Measurements from ENCODE around the gene CADPS2.

CADPS2 gene

DNA sequence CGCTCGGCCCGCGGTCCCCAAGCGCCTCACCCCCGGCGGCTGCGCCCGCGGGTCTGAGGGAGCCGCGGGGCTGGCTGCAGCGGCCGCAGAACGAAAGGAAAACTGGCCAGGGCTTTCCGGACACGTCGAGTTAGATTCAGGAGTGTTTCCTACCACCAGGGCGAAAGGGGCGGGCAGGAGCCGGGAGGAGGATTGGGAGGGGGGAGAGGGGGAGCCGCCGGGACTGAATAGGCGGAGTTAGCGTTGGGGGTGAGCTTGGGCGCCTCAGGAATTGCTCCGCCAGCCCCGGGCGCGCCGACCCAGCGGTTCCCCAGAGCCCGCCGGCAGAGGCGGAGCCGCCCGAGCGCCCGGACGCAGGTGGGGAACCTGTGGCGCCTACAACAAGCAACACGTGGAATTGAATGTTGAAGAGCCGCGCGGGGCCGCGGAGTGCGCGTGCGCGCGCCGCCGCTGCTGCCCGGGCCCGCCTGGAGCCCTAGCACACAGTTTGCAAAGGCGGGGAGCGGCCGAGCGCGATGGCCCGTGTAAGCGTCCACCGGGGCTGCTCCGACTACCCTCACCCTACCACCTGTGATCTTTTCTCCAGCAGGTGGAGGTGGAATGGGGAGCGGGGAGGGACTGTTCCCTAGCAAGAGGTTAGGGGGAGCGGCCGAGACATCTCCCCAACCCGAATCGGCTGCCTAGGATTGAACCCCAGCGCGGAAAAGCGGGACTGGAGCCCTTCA, at the start of gene CADPS2:
TSS of gene CADPS2 (minus strand) at position 104 of the 725 bp plus-strand sequence. CDS start 123 bp downstream, outside the sequence.
- H2AFZ ChIP-seq (ENCODE audit: low read length) = no peak within 1 kb of the TSS
- H3K4me3 ChIP-seq (ENCODE audit: low read length, poor library complexity, severe bottlenecking) = no peak within 1 kb of the TSS

GRCh38 chr7:122935620-122936019, 49.4 kb upstream of the CADPS2 start:
- no peaks in the 10 kb centered on the region for H4K20me1 ChIP-seq (ENCODE audit: insufficient read depth, low read length, poor library complexity, severe bottlenecking)
- no peak overlapping the region for H2AFZ ChIP-seq (ENCODE audit: low read length)
- peaks cover 4% of the 10 kb centered on the region; the same call in 1 of the 2 replicates for H3K9me3 ChIP-seq (ENCODE audit: insufficient read depth, low read depth, low read length)
- H3K9me2 ChIP-seq (replicated peaks; ENCODE audit: low read depth, low read length) = no peaks in the 10 kb centered on the region
- no peaks in the 10 kb centered on the region for H3F3A ChIP-seq (ENCODE audit: low read depth)
- no peaks in the 10 kb centered on the region for H3K27me3 ChIP-seq (ENCODE audit: insufficient read depth, low read length, poor library complexity, severe bottlenecking)
- no peaks in the 10 kb centered on the region for H3K4me1 ChIP-seq (ENCODE audit: insufficient read depth, low read length, poor library complexity, severe bottlenecking)
- H3K79me2 ChIP-seq (ENCODE audit: insufficient read depth, low read length) = no peaks in the 10 kb centered on the region
- no peak overlapping the region for H3K4me3 ChIP-seq (ENCODE audit: low read length, poor library complexity, severe bottlenecking)
- no peak overlapping the region for H3K9ac ChIP-seq (ENCODE audit: low read depth, low read length, poor library complexity, severe bottlenecking)
- TF ChIP-seq, protein P1, sequence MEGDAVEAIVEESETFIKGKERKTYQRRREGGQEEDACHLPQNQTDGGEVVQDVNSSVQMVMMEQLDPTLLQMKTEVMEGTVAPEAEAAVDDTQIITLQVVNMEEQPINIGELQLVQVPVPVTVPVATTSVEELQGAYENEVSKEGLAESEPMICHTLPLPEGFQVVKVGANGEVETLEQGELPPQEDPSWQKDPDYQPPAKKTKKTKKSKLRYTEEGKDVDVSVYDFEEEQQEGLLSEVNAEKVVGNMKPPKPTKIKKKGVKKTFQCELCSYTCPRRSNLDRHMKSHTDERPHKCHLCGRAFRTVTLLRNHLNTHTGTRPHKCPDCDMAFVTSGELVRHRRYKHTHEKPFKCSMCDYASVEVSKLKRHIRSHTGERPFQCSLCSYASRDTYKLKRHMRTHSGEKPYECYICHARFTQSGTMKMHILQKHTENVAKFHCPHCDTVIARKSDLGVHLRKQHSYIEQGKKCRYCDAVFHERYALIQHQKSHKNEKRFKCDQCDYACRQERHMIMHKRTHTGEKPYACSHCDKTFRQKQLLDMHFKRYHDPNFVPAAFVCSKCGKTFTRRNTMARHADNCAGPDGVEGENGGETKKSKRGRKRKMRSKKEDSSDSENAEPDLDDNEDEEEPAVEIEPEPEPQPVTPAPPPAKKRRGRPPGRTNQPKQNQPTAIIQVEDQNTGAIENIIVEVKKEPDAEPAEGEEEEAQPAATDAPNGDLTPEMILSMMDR (conservative IDR thresholded peaks at IDR 0.05; ENCODE audit: low read length) = no peak
- TF ChIP-seq EZH2phosphoT487 (IDR thresholded peaks at IDR 0.05; ENCODE audit: borderline replicate concordance) = no peak
- H3K4me2 ChIP-seq (ENCODE audit: low read depth, low read length, poor library complexity, severe bottlenecking) = no peak overlapping the region
- H3K36me3 ChIP-seq (ENCODE audit: insufficient read depth, low read length) = no peaks in the 10 kb centered on the region

More for the DNA sequence above, at the start of gene CADPS2:
- Histone ChIP-seq H4K20me1 (ENCODE audit: insufficient read depth, low read length, poor library complexity, severe bottlenecking) (no peaks in the 10 kb centered on the region), H3K4me1 (ENCODE audit: insufficient read depth, low read length, poor library complexity, severe bottlenecking) (no peaks in the 10 kb centered on the region), H3K27me3 (ENCODE audit: insufficient read depth, low read length, poor library complexity, severe bottlenecking) (no peaks in the 10 kb centered on the region), H3K36me3 (ENCODE audit: insufficient read depth, low read length) (no peaks in the 10 kb centered on the region), H3K79me2 (ENCODE audit: insufficient read depth, low read length) (no peaks in the 10 kb centered on the region), H3F3A (ENCODE audit: low read depth) (no peaks in the 10 kb centered on the region), H3K9me3 (ENCODE audit: insufficient read depth, low read depth, low read length) (no peaks in the 10 kb centered on the region), H3K9ac (ENCODE audit: low read depth, low read length, poor library complexity, severe bottlenecking) (no peak within 1 kb of the TSS), H3K9me2 (replicated peaks; ENCODE audit: low read depth, low read length) (no peaks in the 10 kb centered on the region), H3K4me2 (ENCODE audit: low read depth, low read length, poor library complexity, severe bottlenecking) (no peak within 1 kb of the TSS)
- TF ChIP-seq, protein P1 (conservative IDR thresholded peaks at IDR 0.05; ENCODE audit: low read length) = no peak
- TF ChIP-seq EZH2phosphoT487 (IDR thresholded peaks at IDR 0.05; ENCODE audit: borderline replicate concordance) = no peak

- Histone ChIP-seq H2AFZ (ENCODE audit: low read length) (no peak overlapping the region), H3K79me2 (ENCODE audit: insufficient read depth, low read length) (no peaks in the 10 kb centered on the region), H3K9me3 (ENCODE audit: insufficient read depth, low read depth, low read length) (no peaks in the 10 kb centered on the region), H3K9me2 (replicated peaks; ENCODE audit: low read depth, low read length) (no peaks in the 10 kb centered on the region), H3K4me3 (ENCODE audit: low read length, poor library complexity, severe bottlenecking) (no peak overlapping the region), H3K36me3 (ENCODE audit: insufficient read depth, low read length) (no peaks in the 10 kb centered on the region), H3F3A (ENCODE audit: low read depth) (no peaks in the 10 kb centered on the region), H4K20me1 (ENCODE audit: insufficient read depth, low read length, poor library complexity, severe bottlenecking) (no peaks in the 10 kb centered on the region), H3K9ac (ENCODE audit: low read depth, low read length, poor library complexity, severe bottlenecking) (no peak overlapping the region), H3K27me3 (ENCODE audit: insufficient read depth, low read length, poor library complexity, severe bottlenecking) (no peaks in the 10 kb centered on the region), H3K4me1 (ENCODE audit: insufficient read depth, low read length, poor library complexity, severe bottlenecking) (no peaks in the 10 kb centered on the region), H3K4me2 (ENCODE audit: low read depth, low read length, poor library complexity, severe bottlenecking) (no peak overlapping the region)
- TF ChIP-seq EZH2phosphoT487 (IDR thresholded peaks at IDR 0.05; ENCODE audit: borderline replicate concordance) = no peak
- TF ChIP-seq, protein P1 (conservative IDR thresholded peaks at IDR 0.05; ENCODE audit: low read length) = no peak
Measured at GRCh38 chr7:122919643-122920181, 33.5 kb upstream of the CADPS2 start.

Data from Loucy (cell line).